H9 (cell line): Measurements from ENCODE around the gene IGSF3. TPM values are rescaled to one million over a fixed set of nuclear protein-coding genes. Genes with fewer than 3 reads are reported as not detected.
A peak's percentile ranks its signal among the peaks of the same experiment; 100 is the strongest.

ENCODE experiments used
- DNase-seq: peaks from one replicate; pipeline ENCODE4 v3.0.0-alpha.2; 2017
- H2AFZ ChIP-seq: one replicate; pipeline ENCODE4 v1.6.1; 2013; ENCODE audit warnings: mild to moderate bottlenecking, low read length, control low read depth, moderate library complexity
- H2AK5ac ChIP-seq: 2 replicates; pipeline ENCODE4 v1.6.1; 2013; ENCODE audit warnings: low read length, control low read depth, mixed read lengths; ENCODE audit not compliant: insufficient read length
- H2BK120ac ChIP-seq: one replicate; pipeline ENCODE4 v1.6.1; 2013; ENCODE audit warnings: low read depth, mild to moderate bottlenecking, low read length, control low read depth, inconsistent platforms; ENCODE audit not compliant: poor library complexity, severe bottlenecking
- H2BK12ac ChIP-seq: 2 replicates; pipeline ENCODE4 v1.6.1; 2013; ENCODE audit warnings: low read length, control low read depth, mixed read lengths, low read depth; ENCODE audit not compliant: insufficient read length
- H2BK15ac ChIP-seq: 2 replicates; pipeline ENCODE4 v1.6.1; 2013; ENCODE audit warnings: low read depth, low read length, control low read depth
- H2BK20ac ChIP-seq: one replicate; pipeline ENCODE4 v1.6.1; 2013; ENCODE audit warnings: low read depth, mild to moderate bottlenecking, low read length, control low read depth, inconsistent platforms; ENCODE audit not compliant: poor library complexity, severe bottlenecking
- H2BK5ac ChIP-seq: 2 replicates; pipeline ENCODE4 v1.6.1; 2013; ENCODE audit warnings: low read length, control low read depth, mixed read lengths; ENCODE audit not compliant: insufficient read length
- H3K14ac ChIP-seq: 2 replicates; pipeline ENCODE4 v1.6.1; 2013; ENCODE audit warnings: low read length, control low read depth; ENCODE audit not compliant: insufficient read depth
- H3K18ac ChIP-seq: 2 replicates; pipeline ENCODE4 v1.6.1; 2013; ENCODE audit warnings: low read depth, mild to moderate bottlenecking, mixed read lengths, low read length, control low read depth; ENCODE audit not compliant: insufficient read length
- H3K23ac ChIP-seq: 2 replicates; pipeline ENCODE4 v1.6.1; 2013; ENCODE audit warnings: low read length, control low read depth, mixed read lengths, low read depth; ENCODE audit not compliant: insufficient read length
- H3K23me2 ChIP-seq: 2 replicates; pipeline ENCODE4 v1.6.1; 2013; ENCODE audit warnings: low read depth, mild to moderate bottlenecking, mixed read lengths, low read length, control low read depth; ENCODE audit not compliant: insufficient read length, poor library complexity, severe bottlenecking
- H3K27ac ChIP-seq: 2 replicates; pipeline ENCODE4 v1.5.1; 2013; ENCODE audit warnings: low read length, control low read depth, mixed read lengths, low read depth; ENCODE audit not compliant: insufficient read length
- H3K27me3 ChIP-seq: 2 replicates; pipeline ENCODE4 v1.6.1; 2013; ENCODE audit warnings: low read length, control low read depth, inconsistent platforms; ENCODE audit not compliant: insufficient read depth
- H3K4ac ChIP-seq: 2 replicates; pipeline ENCODE4 v1.6.1; 2013; ENCODE audit warnings: low read depth, mild to moderate bottlenecking, control low read depth, inconsistent platforms, low read length, moderate library complexity
- H3K4me1 ChIP-seq: 2 replicates; pipeline ENCODE4 v1.6.1; 2013; ENCODE audit warnings: low read length, control low read depth, inconsistent platforms; ENCODE audit not compliant: insufficient read depth
- H3K4me2 ChIP-seq: 2 replicates; pipeline ENCODE4 v1.6.1; 2013; ENCODE audit warnings: low read length, control low read depth, mixed read lengths; ENCODE audit not compliant: insufficient read length, insufficient read depth
- H3K56ac ChIP-seq: 2 replicates; pipeline ENCODE4 v1.6.1; 2013; ENCODE audit warnings: low read depth, mild to moderate bottlenecking, mixed read lengths, low read length, control low read depth; ENCODE audit not compliant: insufficient read length
- H3K79me1 ChIP-seq: 2 replicates; pipeline ENCODE4 v1.6.1; 2013; ENCODE audit warnings: low read depth, mild to moderate bottlenecking, moderate library complexity, low read length, control low read depth, inconsistent platforms; ENCODE audit not compliant: insufficient read depth, poor library complexity, severe bottlenecking
- H3K79me2 ChIP-seq: 2 replicates; pipeline ENCODE4 v1.6.1; 2013; ENCODE audit warnings: low read length, control low read depth, inconsistent platforms; ENCODE audit not compliant: insufficient read depth
- H3K9ac ChIP-seq: 2 replicates; pipeline ENCODE4 v1.6.1; 2013; ENCODE audit warnings: low read length, control low read depth, mixed read lengths; ENCODE audit not compliant: insufficient read length; ENCODE audit errors: extremely low read depth
- H3K9me3 ChIP-seq: one replicate; pipeline ENCODE4 v1.6.1; 2013; ENCODE audit warnings: low read depth, low read length, inconsistent platforms; ENCODE audit not compliant: control insufficient read depth
- H3T11ph ChIP-seq: one replicate; pipeline ENCODE4 v1.6.1; 2013; ENCODE audit warnings: mild to moderate bottlenecking, low read length, control low read depth, inconsistent platforms
- H4K20me1 ChIP-seq: one replicate; pipeline ENCODE4 v1.6.1; 2013; ENCODE audit not compliant: control insufficient read depth, insufficient read length, insufficient read depth
- H4K5ac ChIP-seq: 2 replicates; pipeline ENCODE4 v1.6.1; 2013; ENCODE audit warnings: low read depth, mild to moderate bottlenecking, mixed read lengths, low read length, control low read depth; ENCODE audit not compliant: insufficient read length
- H4K8ac ChIP-seq: replicated peaks from 2 replicates; pipeline ENCODE4 v1.6.1; 2013; ENCODE audit warnings: low read length, control low read depth, mixed read lengths, low read depth; ENCODE audit not compliant: insufficient read length
- H4K91ac ChIP-seq: 2 replicates; pipeline ENCODE4 v1.6.1; 2013; ENCODE audit warnings: low read depth, mild to moderate bottlenecking, moderate library complexity, mixed read lengths, low read length, control low read depth; ENCODE audit not compliant: insufficient read length
- H3K27ac Mint-ChIP-seq, 3 experiments: 2 replicates in 2 of 3; 3 replicates in 1 of 3; pipeline ENCODE4 v1.8.0; 2020 to 2021; ENCODE audit warnings: mixed read lengths in 3 of 3, mild to moderate bottlenecking in 1 of 3, moderate library complexity in 1 of 3
- H3K27me3 Mint-ChIP-seq: 2 replicates; pipeline ENCODE4 v1.8.0; 2021; ENCODE audit warnings: low read depth, mild to moderate bottlenecking, moderate library complexity, mixed read lengths
- H3K36me3 Mint-ChIP-seq, 3 experiments: 2 replicates in 2 of 3; 3 replicates in 1 of 3; pipeline ENCODE4 v1.8.0; 2020 to 2021; ENCODE audit warnings: low read depth in 3 of 3, mixed read lengths in 3 of 3; ENCODE audit not compliant: insufficient read depth in 1 of 3
- H3K4me1 Mint-ChIP-seq, 2 experiments: 2 replicates each; pipeline ENCODE4 v1.8.0; 2020; ENCODE audit warnings: mixed read lengths in 2 of 2
- H3K4me3 Mint-ChIP-seq, 2 experiments: 2 replicates in 1 of 2; 3 replicates in 1 of 2; pipeline ENCODE4 v1.8.0; 2020 to 2021; ENCODE audit warnings: mild to moderate bottlenecking in 2 of 2, mixed read lengths in 2 of 2, moderate library complexity in 1 of 2
- H3K9me3 Mint-ChIP-seq, 2 experiments: 2 replicates in 1 of 2; 3 replicates in 1 of 2; pipeline ENCODE4 v1.8.0; 2020; ENCODE audit warnings: mild to moderate bottlenecking in 2 of 2, mixed read lengths in 2 of 2, moderate library complexity in 1 of 2
- WGBS: extraction: QIAGEN DNeasy Blood & Tissue Kit; methylation state at CpG from one replicate; pipeline ENCODE4 v1.1.7; 2013; ENCODE audit warnings: missing lambda C conversion rate, low lambda C conversion rate, mixed read lengths; ENCODE audit not compliant: insufficient read length; ENCODE audit errors: extremely low coverage; 5-methylcytosine and 5-hydroxymethylcytosine counted together
- total RNA-seq: library from RNA; stranded (reverse); gene quantifications from 2 replicates; pipeline ENCODE4 v1.2.1, GENCODE V29; 2021
- TF ChIP-seq, protein P1 (sequence below): fragments of 200-600 bp; sonication (generic); conservative IDR thresholded peaks from 3 replicates; pipeline ENCODE4 v1.8.0; 2021; ENCODE audit warnings: antibody characterized with exemption, mild to moderate bottlenecking

The IGSF3 gene
- total RNA-seq, 1 experiment from 2014 or later, result 19.1 TPM

- H3K27ac Mint-ChIP-seq, result no peak overlapping the region; a peak in 1 of 7 replicates
- H3K36me3 Mint-ChIP-seq, result peaks cover 17 to 26% (median 18%) of the 10 kb centered on the region in 3 experiments
- Histone ChIP-seq H3K4me2 (no peak overlapping the region), H2AK5ac (no peak overlapping the region), H4K20me1 (no peaks in the 10 kb centered on the region), H4K91ac (no peak overlapping the region), H3K23ac (no peak overlapping the region), H2BK12ac (no peak overlapping the region), H3T11ph (no peak overlapping the region), H3K23me2 (no peaks in the 10 kb centered on the region), H3K27me3 (no peaks in the 10 kb centered on the region), H3K27ac (no peak overlapping the region), H4K5ac (no peak overlapping the region), H3K79me1 (no peaks in the 10 kb centered on the region), H2BK20ac (no peak overlapping the region), H2BK120ac (no peak overlapping the region), H2BK5ac (no peak overlapping the region), H4K8ac (no peak overlapping the region), H2AFZ (no peak overlapping the region), H3K4ac (no peak overlapping the region), H2BK15ac (no peak overlapping the region), H3K18ac (no peak overlapping the region), H3K14ac (no peak overlapping the region), H3K56ac (no peak overlapping the region), H3K9me3 (no peaks in the 10 kb centered on the region), H3K9ac (no peak overlapping the region), H3K4me1 (no peaks in the 10 kb centered on the region), H3K79me2 (no peaks in the 10 kb centered on the region)
- TF ChIP-seq, protein P1, sequence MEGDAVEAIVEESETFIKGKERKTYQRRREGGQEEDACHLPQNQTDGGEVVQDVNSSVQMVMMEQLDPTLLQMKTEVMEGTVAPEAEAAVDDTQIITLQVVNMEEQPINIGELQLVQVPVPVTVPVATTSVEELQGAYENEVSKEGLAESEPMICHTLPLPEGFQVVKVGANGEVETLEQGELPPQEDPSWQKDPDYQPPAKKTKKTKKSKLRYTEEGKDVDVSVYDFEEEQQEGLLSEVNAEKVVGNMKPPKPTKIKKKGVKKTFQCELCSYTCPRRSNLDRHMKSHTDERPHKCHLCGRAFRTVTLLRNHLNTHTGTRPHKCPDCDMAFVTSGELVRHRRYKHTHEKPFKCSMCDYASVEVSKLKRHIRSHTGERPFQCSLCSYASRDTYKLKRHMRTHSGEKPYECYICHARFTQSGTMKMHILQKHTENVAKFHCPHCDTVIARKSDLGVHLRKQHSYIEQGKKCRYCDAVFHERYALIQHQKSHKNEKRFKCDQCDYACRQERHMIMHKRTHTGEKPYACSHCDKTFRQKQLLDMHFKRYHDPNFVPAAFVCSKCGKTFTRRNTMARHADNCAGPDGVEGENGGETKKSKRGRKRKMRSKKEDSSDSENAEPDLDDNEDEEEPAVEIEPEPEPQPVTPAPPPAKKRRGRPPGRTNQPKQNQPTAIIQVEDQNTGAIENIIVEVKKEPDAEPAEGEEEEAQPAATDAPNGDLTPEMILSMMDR, result 0 out of 3 replicates have a peak, but pooled peaks have one; percentile 14
- no CpG with 5 or more reads among the region's 13 CpGs for WGBS
- H3K9me3 Mint-ChIP-seq, result peaks cover 5 to 8% of the 10 kb centered on the region in 2 experiments; a peak in 4 of 5 replicates
- no peak overlapping the region for H3K4me3 Mint-ChIP-seq
- DNase-seq, result peak; percentile 34
- peaks cover 13% of the 10 kb centered on the region for H3K27me3 Mint-ChIP-seq
- H3K4me1 Mint-ChIP-seq, result peaks cover 0 to 8% of the 10 kb centered on the region in 2 experiments; a peak in 2 of 4 replicates
Observed at GRCh38 chr1:116531917-116532316, 135.6 kb downstream of the IGSF3 start.
